NCI-H2196 treated with DMSO at 0.1 percent for 48 hours (cell line): ENCODE data around the gene TMEM9.

Experiments
- DNase-seq: peaks from one replicate; lab custom pipeline; 2025; ENCODE audit not compliant: unreplicated experiment; lab: John Stamatoyannopoulos, UW

The TMEM9 gene

DNA sequence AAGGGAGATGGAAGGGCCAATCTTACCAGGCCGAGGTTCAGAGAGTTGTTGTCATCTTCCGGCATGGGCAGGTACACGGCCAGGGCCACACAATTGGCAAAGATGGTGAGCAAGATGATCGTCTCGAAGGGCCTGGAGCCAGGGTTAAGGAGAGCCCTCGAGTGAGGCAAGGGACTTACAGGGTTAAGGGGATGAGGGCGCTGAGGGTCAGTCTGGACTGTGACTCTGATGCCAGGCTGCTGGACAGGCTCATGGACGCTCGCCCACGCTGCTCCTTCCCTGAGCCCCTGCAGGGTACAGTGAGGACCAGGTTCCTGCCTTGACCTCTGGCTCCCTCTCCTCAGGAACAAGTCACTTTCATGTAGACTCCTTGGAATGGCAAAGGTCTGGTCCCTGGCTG is 44.1 kb downstream of the TMEM9 start:
- DNase-seq: no peak

DNA sequence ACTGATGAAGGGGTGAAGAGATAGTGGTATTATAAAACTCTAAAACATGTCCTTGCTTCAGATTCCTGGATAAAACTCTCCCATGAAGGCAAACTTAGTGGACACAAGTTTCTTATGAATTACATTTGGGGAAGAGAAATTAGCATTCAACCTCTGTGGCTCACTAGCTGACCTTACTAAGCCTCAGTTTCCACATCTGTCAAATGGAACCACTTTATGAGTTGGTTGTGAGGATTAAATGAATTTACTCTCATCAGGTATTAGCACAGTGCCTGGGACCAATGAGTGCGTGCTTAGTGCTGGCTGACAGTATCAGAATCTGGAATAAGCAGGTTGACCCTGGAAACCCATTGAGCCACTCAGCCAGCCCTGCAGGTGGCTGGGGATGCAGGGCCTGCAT is 44.6 kb downstream of the TMEM9 start:
- no peak for DNase-seq

DNA sequence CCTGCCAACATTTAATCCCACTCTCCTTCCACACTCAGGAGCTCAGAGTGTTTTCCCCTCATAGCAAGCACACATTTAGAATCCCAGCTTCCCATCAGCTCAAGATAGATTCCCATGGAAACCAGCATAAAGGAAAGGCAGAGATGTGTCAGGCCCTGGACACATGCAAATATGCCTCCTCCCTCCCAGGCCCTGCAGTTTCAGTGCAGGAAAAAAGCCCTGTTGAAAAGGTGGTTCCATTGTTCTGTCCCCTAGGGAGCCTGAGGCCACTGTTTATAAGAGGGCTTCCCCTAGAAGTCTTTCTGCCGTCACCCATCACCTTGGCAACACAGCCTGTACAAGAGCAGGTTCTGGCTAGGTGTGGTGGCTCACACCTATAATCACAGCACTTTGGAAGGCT is 45.7 kb downstream of the TMEM9 start:
- DNase-seq: no peak

DNA sequence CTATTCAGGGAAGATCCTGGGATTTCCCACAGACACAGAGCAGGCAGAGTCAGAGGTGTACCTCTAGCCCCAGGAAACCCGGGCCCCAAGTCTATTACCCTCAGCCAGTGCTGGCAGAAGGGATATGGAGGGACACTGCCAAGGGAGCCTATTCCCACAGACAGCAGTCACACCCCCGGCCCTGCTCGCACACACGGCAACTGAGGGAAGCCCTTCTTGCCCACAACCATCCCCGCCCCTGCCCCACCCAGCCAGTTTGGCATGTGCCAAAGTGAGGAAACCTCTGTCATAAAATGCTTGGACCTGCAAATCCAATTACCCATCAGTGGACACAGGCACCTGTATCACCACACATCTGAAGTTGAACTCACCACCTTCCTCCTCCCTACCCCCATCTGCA is 48.6 kb downstream of the TMEM9 start:
- DNase-seq: no peak

DNA sequence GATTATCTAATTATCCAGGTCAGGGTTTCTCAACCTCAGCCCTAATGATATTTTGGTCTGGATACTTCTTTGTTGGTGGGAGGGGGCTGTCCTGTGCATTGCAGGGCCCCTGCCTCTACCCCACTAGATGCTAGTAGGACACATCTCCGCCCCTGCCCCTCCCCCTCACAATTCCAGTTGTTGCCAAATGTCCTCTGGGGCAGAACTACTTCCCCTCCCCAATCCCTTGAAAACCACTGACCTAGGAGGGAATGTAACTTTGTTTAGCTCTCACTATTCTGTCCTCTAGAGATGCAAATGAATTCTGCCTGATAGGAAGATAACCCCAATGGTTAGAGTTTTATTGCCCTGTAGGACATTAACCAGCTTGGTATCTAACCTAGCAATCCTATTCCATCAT is 50.1 kb downstream of the TMEM9 start:
- DNase-seq: no peak

DNA sequence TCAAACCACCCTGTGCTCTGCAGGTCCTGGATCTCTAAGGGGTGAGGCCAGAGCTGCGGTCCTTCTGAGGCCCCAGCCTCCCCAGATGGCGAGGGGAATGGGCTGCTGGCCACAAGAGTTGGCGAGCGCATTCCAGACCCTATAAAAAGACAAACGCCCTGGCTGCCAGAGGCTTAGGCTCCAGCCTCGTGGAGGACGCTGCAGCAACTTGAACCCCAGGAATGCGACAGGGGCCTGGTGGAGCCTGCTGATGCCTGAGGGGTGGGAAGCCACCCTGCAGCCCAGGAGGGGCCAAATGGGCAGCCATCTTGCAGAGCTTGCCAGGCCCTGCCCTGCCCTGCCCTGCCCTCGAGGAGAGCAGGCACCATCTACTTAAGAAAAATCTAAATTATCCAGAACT is 50.6 kb downstream of the TMEM9 start:
- DNase-seq: no peak

DNA sequence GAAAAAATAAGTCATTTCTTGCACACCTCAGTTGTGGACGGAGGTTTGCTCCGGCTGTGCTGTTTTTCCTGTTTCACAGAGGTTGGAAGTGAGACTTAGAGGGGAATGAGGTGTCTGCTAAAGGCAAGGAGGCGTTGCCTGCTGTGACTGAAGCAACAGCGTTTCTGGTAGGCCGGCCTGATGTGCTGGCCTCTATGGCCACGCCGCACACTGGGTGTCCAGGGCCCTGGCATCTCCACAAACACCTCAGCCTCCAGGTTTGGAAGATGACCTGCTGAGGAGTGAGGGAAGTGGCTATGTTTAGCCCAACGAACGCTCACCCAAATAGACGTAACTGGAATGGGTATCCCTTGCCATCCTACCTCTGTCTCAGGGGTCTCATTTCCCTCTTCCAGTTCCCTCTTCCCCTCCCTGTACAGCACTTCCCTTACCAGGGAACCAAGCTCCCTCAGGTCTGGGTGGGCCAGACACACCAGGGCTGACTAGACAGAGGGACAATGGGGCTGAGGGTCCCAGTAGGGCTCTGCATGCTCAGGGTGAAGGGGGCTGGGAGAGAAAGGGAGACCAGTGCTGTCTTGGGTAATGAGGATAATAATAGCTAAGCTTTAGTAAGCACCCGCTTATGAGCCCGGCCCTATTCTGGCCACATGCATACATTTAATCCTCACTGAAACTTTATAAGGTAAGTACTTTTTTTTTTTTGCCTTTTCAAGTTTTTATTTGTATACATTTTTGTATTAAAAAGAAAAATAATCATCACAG is 53.9 kb downstream of the TMEM9 start:
- DNase-seq: no peak

DNA sequence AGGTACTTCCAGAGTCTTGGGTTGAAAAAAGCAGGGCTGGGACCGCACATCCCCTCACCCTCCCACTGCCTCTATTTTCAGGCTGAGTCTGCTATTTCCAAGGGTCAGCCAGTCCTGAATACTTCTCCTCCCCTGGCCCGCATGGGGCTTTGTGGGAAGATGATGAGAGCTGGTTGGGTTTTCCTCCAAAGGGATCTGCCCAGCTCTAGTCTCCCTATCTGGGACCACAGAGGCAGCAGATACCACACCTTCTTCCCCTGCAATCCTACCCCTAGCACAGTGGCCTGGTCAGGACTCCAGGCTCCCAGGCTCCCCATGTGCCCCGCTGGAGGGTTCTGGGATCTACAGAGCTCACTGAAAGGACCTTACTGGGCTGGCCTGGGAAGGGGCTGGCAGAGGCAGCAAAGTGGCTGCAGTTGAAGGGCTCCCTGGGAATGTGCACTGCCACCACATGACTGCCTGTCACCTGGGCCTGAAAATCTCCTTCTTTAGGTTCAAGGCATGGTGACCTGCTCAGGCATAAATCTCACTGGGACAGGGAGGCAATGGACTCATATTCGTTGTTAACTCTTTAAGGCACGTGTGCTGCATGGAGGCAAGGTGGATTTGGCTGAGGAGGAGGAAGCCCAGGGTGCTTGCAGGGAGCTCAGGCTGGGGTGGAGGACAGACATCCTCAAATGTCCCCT is 55.1 kb downstream of the TMEM9 start:
- DNase-seq: no peak

DNA sequence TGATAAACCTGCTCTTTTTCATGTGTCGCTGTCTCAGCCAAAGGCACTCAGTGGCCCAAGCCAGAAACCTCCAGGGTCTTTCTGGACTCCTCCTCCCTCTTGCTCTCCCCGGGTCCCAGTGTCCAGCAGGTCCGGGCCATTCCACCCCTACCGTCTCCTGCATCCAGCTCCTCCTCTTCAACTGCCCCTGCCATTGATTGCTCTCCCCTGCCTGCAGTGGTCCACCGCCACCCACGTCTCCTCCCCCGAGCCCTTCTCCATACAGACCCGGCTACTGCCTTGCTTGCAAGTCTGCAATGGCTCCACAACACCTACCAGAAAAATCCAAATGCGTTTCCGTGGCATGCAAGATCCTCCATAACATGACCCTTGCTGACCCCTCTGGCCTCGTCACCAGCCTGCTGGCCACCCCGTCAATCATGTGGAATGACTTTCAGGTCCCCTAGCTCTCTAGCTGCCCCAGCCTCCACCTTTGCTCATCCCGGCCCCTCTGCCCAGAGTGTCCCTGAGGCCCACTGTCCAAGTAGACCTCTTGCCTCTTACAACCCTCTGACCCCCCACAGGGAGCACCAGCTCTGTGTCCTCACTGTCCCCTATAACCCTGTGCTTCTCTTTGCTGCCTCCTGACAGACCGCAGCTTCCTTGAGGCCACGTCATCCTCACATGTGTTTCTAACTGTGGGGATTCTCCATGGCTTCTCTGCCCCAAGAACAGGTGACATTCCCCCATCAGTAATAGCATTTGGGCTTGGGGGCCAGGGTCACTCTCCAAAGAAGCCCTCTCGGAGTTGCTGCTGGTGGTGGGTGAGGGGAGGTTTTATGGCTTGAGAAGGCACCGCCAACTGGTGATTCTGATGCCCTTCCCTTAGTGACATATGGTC is 57.1 kb downstream of the TMEM9 start:
- no peak for DNase-seq

DNA sequence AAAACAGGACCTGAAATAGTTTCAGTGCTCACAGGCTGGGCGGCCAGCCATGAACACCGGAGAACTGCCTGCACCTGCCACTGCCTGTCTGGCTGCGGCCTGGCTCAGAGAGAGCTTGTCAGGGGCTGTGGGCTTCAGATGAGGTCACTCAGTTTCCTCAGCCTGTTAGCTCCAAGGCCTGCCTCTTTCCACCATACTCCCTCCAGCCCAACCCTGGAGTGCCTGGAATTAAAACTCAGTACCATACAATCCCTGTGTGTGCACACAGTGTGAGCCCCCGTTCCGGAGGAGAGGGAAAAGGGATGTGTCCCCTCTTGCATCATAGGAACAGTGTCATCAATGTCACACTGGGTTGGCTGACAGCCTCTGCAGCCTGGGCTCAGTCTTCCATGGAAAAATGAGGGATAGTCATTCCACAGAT is 58.2 kb downstream of the TMEM9 start:
- DNase-seq: no peak

DNA sequence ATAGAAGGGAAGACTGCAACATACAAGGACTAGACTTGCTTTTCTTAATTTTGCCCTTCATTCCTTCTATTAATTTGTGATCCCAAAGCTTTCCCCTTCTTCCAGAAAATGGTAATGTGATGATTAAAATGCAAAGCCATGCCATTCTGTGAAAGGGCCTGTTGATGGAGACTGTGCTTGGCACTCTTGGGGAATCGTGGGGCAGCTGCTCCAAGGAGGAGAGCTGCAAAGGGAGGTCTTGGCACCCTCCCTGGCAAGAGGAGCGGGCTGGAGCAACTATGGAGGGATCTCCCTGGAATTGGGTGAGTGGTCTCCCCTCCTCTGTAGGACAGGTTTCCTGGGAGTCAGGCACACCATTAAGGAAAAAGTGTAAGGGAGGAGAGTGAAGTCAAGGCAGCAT is 58.7 kb downstream of the TMEM9 start:
- no peak for DNase-seq

DNA sequence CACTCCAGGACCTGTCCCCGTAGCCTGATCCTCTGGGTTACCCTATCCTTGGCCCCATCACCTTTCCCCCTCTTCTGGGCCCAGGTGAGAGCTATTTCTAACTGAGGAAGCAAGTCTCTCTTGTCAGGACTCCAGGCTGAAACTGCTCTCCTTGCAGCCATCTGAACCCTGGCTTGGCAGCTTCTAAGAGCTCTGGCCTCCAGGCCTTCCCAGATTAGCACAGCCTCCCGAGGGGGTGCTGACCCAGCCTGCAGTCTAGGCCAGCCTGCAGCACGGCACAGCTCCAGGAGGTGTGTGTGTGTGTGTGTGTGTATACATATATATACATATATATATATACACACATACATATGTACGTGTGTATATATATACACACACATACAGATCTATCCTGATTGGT is 59.4 kb downstream of the TMEM9 start:
- no peak for DNase-seq

DNA sequence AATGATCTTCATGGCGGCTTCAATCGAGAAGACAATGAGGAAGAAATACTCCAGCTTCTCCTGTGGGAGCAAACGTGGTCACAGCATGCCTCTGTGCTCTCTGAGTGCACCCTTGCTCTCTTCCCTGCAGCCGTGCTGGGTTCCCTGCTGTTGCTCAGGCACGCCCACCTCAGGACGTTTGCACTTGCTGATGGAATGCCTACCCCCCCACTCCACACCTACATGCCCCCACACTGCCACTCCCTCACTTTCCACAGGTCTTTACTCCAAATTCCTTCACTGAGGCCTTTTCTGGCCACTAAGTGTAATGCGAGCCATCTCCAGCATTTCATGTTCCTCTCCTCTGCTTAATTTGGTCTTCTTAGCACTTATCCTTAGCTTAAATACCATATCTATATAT is 60.3 kb downstream of the TMEM9 start:
- DNase-seq: no peak

DNA sequence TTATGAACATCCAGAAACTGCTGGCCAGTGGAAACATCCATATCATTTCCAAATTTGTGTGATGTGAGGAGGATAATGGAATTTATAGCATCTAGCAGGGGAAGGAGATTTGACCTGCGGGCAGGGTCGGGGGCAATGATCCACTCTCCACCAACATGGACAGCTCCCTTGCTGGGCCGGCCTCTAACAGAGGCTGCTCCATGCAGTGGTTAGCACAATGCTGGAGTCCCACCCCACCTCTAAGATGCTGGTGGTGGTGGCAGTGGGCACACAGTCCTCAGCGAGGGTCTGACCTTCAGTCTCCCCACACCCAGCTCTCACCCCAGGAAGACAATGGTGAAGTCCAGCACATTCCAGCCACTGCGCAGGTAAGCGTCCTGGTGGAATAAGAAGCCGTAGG is 60.7 kb downstream of the TMEM9 start:
- DNase-seq: no peak

DNA sequence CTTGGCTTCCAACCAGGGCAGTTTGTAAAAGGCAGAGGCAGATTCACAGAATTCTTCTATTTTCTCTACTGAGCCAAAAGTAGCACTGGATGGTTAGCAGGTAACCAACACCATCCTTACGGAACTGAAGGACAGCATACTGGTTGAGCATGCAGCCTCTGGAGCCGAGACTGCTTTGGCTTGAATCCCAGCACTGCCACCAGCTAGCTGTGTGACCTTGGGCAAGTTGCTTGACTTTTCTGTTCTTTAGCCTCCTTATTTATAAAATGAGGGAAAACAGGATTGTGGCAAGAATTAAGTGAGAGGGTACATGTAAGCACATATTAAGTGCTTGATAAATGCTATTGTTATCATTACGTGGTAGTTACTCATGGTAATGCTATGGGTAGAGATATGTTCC is 61.5 kb downstream of the TMEM9 start:
- no peak for DNase-seq

DNA sequence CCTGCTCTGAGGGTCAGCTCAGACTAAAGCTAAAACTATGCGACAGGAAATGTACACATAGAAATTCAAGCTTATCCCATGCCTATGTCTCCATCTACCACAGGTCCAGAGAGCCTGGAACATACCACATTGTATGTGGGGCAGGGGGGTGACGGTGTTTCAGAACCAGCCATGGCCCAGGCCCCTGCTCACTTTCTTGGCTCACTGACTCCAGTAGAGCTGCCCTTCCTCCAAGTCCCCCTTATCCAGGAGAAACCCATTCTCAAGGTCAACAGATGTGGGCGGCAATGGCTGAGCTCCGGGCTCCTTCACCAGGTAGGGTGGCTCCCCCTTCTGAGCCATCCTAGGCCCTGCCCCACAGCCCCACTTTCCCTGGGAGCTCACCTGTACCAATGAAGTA is 63.0 kb downstream of the TMEM9 start:
- no peak for DNase-seq

DNA sequence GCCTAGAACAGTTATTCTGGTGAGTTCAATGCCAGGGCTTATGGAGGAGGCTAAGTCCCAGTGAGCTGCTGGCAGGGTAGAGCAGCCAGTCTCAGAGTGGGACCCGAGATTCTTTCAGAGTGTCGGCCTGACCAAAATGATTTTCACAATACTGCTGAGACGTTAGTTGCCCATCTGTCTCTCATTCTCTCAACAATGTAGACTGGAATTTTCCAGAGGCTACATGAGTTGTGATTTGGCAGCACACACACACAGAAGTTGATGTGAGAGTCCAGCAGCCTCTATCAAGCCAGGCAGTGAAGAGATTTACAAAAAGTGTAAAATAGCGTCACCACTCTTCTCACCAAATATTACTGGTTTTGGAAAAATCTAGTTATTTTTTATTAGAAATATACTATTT is 63.7 kb downstream of the TMEM9 start:
- DNase-seq: no peak

DNA sequence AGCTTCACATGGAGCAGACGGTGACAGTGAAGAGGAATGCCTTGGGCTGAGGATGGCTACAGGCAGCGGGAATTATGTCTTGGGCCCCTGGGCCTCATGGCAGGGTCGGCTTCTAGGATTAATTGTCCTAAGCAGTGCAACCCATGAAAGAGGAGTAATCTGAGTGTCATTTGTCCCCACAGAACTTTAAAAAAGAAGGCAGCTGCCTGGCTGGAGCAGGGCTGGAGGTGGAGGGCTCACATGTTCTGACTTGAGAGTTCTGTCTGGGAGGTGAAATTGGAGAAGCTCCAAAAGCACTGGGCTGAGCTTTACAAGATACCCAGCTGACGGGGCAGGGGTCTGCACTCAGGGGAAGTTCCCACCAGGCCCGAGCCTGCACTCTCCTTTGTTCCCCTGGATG is 64.7 kb downstream of the TMEM9 start:
- no peak for DNase-seq

DNA sequence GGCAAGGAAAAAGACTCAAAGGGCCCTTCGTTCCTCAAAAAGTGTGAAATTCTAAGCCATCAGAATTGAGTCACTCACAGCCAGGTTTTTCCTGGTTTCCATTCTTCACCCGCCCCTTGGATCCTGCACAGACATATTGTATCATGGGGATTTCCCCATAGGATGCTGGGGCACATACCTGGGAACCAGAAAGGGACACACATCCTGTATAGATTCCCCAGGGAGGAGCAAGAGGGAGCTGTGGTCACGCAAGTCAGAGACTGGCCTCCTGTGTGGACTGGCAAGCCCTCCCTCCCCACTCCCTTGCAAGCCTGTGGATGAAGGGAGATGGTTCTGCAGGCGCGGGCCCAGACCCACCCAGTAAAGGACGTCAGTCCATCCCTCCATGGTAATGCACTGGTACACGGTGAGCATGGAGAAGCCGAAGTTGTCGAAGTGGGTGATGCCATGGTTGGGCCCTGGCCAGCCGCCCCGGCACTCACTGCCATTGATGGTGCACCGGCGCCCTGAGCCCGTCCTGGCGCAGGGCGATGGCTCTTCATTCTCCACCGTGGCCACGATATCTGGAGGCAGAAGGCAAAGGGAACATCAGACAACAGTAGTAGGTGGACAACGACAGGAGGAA is 65.3 kb downstream of the TMEM9 start:
- DNase-seq: no peak

DNA sequence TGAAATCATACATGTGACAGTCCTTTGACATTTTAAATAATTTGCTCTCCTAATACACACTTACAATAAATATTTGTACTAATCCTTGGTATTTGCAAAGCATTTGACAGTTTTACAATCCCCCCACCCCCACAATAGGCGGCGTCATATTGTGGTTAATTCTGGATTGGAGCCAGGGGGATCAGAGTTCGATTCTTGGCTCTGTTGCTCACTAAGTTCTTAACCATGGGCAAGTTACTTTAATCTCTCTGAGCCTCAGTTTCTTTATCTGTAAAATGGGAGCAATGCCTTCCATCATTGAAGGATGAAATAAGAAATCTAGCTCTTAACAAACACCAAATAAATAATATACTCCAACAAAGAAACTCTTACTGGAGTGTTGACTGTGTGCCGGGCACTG is 65.9 kb downstream of the TMEM9 start:
- no peak for DNase-seq

DNA sequence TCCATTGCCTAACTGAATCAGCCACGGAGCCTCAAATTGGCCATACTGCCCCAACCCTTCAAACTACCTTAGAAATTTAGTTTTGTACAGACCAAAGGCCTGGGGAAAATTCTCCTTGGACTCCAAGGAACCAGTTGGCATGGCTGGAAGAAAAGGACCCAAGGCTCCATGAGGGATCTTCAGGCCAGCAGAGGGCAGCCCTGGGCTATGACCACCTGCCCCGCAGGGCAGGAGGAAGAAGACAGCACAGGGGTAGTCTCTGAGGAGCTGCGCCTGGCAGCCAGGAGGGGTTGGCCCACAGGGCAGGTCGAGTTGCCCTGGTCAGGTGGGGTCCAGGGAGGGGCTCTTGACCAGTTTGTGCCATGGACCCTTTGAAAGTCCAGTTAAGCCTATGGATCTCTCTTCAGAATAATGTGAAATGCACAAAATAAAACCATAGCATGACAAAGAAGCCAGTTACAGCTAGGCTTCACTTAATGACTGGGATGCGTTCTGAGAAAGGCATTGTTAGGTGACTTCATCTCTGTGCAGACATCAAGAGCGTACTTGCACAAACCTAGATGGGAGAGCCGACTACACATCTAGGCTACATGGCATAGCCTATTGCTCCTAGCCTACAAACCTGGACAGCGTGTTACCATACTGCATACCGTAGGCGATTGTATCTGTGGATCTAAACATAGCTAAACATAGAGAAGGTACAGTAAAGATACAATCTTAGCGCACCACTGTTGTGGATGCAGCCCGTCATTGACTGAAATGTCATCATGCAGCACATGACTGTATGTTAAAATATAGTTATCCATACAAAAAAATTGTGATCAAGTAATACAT is 68.2 kb downstream of the TMEM9 start:
- no peak for DNase-seq
